ENCODE data around the gene ANKDD1B.

GRCh38 chr5:75622564-75622963, 11.3 kb downstream of the ANKDD1B start:
- no peak for TF ChIP-seq POLR2A (IDR thresholded peaks at IDR 0.05)
- TF ChIP-seq CTCF (IDR thresholded peaks at IDR 0.05): no peak

Data from testis (tissue), 2 donors.